ENCODE data around the gene DLK1. TPM values are rescaled to one million over a fixed set of nuclear protein-coding genes. Genes with fewer than 3 reads are reported as not detected.

DLK1 gene
- total RNA-seq, 1 experiment from 2014 or later, result 3.3 TPM

DNA sequence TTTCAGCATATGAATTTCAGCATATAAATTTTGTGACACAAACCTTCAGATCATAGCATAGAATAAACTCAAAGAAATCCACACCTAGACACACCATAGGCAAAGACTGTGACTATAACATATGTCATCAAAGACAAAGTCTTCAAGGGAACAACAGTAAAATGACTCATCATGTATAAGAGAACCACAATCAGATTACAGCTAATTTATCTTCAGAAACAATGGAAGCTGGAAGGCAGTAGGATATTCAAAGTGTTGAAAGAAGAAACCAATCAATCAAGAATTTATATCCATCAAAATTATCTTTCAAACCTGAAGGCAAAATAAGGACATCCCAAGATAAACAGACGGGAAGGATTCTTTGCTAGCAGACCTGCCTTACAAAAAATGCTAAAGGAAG lies 29.0 kb downstream of the DLK1 start:
- DNase-seq (ENCODE audit: low spot score) (no peak), ATAC-seq (no peak)
- no peak overlapping the region for H3K4me3 Mint-ChIP-seq
- peaks cover 4% of the 10 kb centered on the region; the same call in 1 of the 2 replicates for H3K27me3 Mint-ChIP-seq (ENCODE audit: low read depth)
- no peak for TF ChIP-seq FOXP1 (CRISPR knock-in tag; IDR thresholded peaks at IDR 0.05; ENCODE audit: borderline replicate concordance)
- no peak for TF ChIP-seq MLX (CRISPR knock-in tag; IDR thresholded peaks at IDR 0.05)
- H3K27ac Mint-ChIP-seq, result no peak overlapping the region
- H3K9me3 Mint-ChIP-seq, result peaks cover 13% of the 10 kb centered on the region
- H3K4me1 Mint-ChIP-seq, result no peaks in the 10 kb centered on the region
- ChIA-PET POLR2A (no interaction called here), CTCF (interaction anchor here (1.1 kb wide), 1 partner anchor 13 kb away, joined by 3 read pairs; no protein-coding TSS in a partner anchor)
- H3K36me3 Mint-ChIP-seq, result no peaks in the 10 kb centered on the region

DNA sequence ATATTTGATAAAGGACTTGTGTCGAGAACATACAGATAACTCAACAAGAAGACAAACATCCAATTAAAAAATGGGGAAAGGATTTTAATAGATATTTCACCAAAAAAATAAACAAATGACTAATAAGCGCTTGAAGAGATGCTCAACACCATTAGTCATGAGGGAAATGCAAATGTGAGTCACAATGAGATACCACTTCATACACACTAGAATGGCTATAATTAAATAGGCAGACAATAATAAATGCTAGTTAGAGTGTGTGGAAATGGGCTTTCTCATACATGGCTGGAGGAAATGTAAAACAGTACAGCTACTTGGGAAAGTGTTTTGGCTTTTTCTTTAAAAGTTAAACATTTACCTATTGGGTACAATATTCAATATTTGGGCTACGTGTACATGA lies 34.8 kb downstream of the DLK1 start:
- POLR2A ChIA-PET, result no interaction called here
- TF ChIP-seq ELF4 (CRISPR knock-in tag; IDR thresholded peaks at IDR 0.05; ENCODE audit: low read depth), result no peak
- TF ChIP-seq CREM (CRISPR knock-in tag; IDR thresholded peaks at IDR 0.05), result no peak
- no peak for TF ChIP-seq FOXP4 (CRISPR knock-in tag; IDR thresholded peaks at IDR 0.05)
- no peak for TF ChIP-seq IRF1 (CRISPR knock-in tag; IDR thresholded peaks at IDR 0.05)
- TF ChIP-seq FOXK1 (CRISPR knock-in tag; IDR thresholded peaks at IDR 0.05), result no peak
- TF ChIP-seq GTF2I (CRISPR knock-in tag; conservative IDR thresholded peaks at IDR 0.05), result no peak
- Mint-ChIP-seq H3K27ac (no peak overlapping the region), H3K4me3 (no peak overlapping the region), H3K4me1 (peaks cover 8% of the 10 kb centered on the region), H3K36me3 (no peaks in the 10 kb centered on the region), H3K27me3 (ENCODE audit: low read depth) (peaks cover 12% of the 10 kb centered on the region), H3K9me3 (peaks cover 10% of the 10 kb centered on the region)
- no peak for DNase-seq (ENCODE audit: low spot score)
- CTCF ChIA-PET, result no interaction called here
- no peak for ATAC-seq

GRCh38 chr14:100762089-100762515 lies 35.4 kb downstream of the DLK1 start:
- Mint-ChIP-seq H3K4me3 (no peak overlapping the region), H3K27ac (no peak overlapping the region), H3K4me1 (peaks cover 8% of the 10 kb centered on the region), H3K27me3 (ENCODE audit: low read depth) (peaks cover 12% of the 10 kb centered on the region), H3K9me3 (peaks cover 10% of the 10 kb centered on the region), H3K36me3 (no peaks in the 10 kb centered on the region)
- TF ChIP-seq GABPB1 (CRISPR knock-in tag; IDR thresholded peaks at IDR 0.05) (peak; percentile 99), MLX (CRISPR knock-in tag; IDR thresholded peaks at IDR 0.05) (no peak)
- TF ChIP-seq, protein P1, sequence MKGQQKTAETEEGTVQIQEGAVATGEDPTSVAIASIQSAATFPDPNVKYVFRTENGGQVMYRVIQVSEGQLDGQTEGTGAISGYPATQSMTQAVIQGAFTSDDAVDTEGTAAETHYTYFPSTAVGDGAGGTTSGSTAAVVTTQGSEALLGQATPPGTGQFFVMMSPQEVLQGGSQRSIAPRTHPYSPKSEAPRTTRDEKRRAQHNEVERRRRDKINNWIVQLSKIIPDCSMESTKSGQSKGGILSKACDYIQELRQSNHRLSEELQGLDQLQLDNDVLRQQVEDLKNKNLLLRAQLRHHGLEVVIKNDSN (CRISPR knock-in tag; IDR thresholded peaks at IDR 0.05), result no peak
- ChIA-PET POLR2A (no interaction called here), CTCF (no interaction called here)
- DNase-seq (ENCODE audit: low spot score) (no peak), ATAC-seq (no peak)

- ATAC-seq (no peak), DNase-seq (ENCODE audit: low spot score) (no peak)
- ChIA-PET CTCF (no interaction called here), POLR2A (no interaction called here)
- Mint-ChIP-seq H3K27me3 (ENCODE audit: low read depth) (peaks cover 12% of the 10 kb centered on the region), H3K4me1 (peaks cover 8% of the 10 kb centered on the region), H3K4me3 (no peak overlapping the region), H3K9me3 (peaks cover 10% of the 10 kb centered on the region), H3K36me3 (no peaks in the 10 kb centered on the region), H3K27ac (no peak overlapping the region)
- TF ChIP-seq AR (CRISPR knock-in tag; IDR thresholded peaks at IDR 0.05) (no peak), ZBTB21 (CRISPR knock-in tag; IDR thresholded peaks at IDR 0.05; ENCODE audit: borderline replicate concordance) (no peak), ZNF425 (CRISPR knock-in tag; conservative IDR thresholded peaks at IDR 0.05) (no peak), PREB (CRISPR knock-in tag; IDR thresholded peaks at IDR 0.05; ENCODE audit: borderline replicate concordance) (no peak), NFYB (CRISPR knock-in tag; conservative IDR thresholded peaks at IDR 0.05; ENCODE audit: low read depth) (no peak), SMAD4 (CRISPR knock-in tag; IDR thresholded peaks at IDR 0.05) (no peak)
Measured at GRCh38 chr14:100762901-100763300, 36.2 kb downstream of the DLK1 start.
